Naive B cell (primary cell): ENCODE measurements around the gene ADCY10. TPM values are rescaled to one million over a fixed set of nuclear protein-coding genes. Genes with fewer than 3 reads are reported as not detected.

Experiments
- ATAC-seq, 2 donors: fragments of 150-1000 bp; cut with Tn5 transposase; 2 replicates each; pipeline ENCODE4 v1.10.0; 2021; ENCODE audit warnings: low read depth in 2 of 2, mild to moderate bottlenecking in 2 of 2, moderate library complexity in 2 of 2
- DNase-seq: peaks from one replicate; pipeline ENCODE4 v3.0.0; 2022
- H3K27ac Mint-ChIP-seq, 6 donors: one replicate each; pipeline ENCODE4 v1.8.0; 2020 to 2022; ENCODE audit warnings: mild to moderate bottlenecking in 6 of 6, mixed read lengths in 6 of 6, moderate library complexity in 5 of 6, inconsistent platforms in 2 of 6
- H3K27me3 Mint-ChIP-seq, 3 donors: one replicate each; pipeline ENCODE4 v1.8.0; 2021 to 2022; ENCODE audit warnings: mixed read lengths in 3 of 3, mild to moderate bottlenecking in 1 of 3
- H3K36me3 Mint-ChIP-seq, 2 donors: one replicate each; pipeline ENCODE4 v1.8.0; 2020 to 2022; ENCODE audit warnings: mixed read lengths in 2 of 2, inconsistent platforms in 1 of 2, mild to moderate bottlenecking in 1 of 2
- H3K4me1 Mint-ChIP-seq, 3 donors: one replicate each; pipeline ENCODE4 v1.8.0; 2020 to 2022; ENCODE audit warnings: mixed read lengths in 3 of 3, inconsistent platforms in 1 of 3, mild to moderate bottlenecking in 1 of 3, moderate library complexity in 1 of 3
- H3K4me3 Mint-ChIP-seq, 8 donors: one replicate each; pipeline ENCODE4 v1.8.0; 2020 to 2022; ENCODE audit warnings: mild to moderate bottlenecking in 8 of 8, mixed read lengths in 8 of 8, moderate library complexity in 8 of 8, inconsistent platforms in 2 of 8
- H3K9me3 Mint-ChIP-seq, 7 donors: one replicate each; pipeline ENCODE4 v1.8.0; 2020 to 2022; ENCODE audit warnings: mixed read lengths in 7 of 7, mild to moderate bottlenecking in 5 of 7, inconsistent platforms in 2 of 7, moderate library complexity in 1 of 7
- polyA plus RNA-seq, 6 donors: library from polyadenylated mRNA; unstranded; fragments of 300-500 nt; fragmentation: Illumina TruSeq; gene quantifications; one replicate each; pipeline ENCODE4 v1.2.3, GENCODE V29; 2021; ENCODE audit warnings: low read depth in 6 of 6

Gene ADCY10
- polyA plus RNA-seq, 6 donors from 2014 or later = not detected

- Mint-ChIP-seq H3K4me3 (no peak overlapping the region), H3K27ac (peak overlapping the region in 1 of 6 donors; percentile 41), H3K9me3 (peaks cover 0 to 13% (median 5%) of the 10 kb centered on the region in 7 donors), H3K4me1 (peaks cover 0 to 2% (median 0%) of the 10 kb centered on the region in 3 donors), H3K36me3 (peaks cover 28 to 33% of the 10 kb centered on the region in 2 donors), H3K27me3 (no peaks in the 10 kb centered on the region)
- no peak for DNase-seq
- ATAC-seq = no peak
Observed at GRCh38 chr1:167777269-167777650, 136.7 kb downstream of the ADCY10 start.

- H3K27me3 Mint-ChIP-seq = no peaks in the 10 kb centered on the region
- peak overlapping the region in 1 of 6 donors; percentile 10 for H3K27ac Mint-ChIP-seq
- no peak for ATAC-seq
- H3K4me3 Mint-ChIP-seq = no peak overlapping the region
- DNase-seq = no peak
- H3K9me3 Mint-ChIP-seq = peaks cover 0 to 13% (median 5%) of the 10 kb centered on the region in 7 donors
- peaks cover 28 to 33% of the 10 kb centered on the region in 2 donors for H3K36me3 Mint-ChIP-seq
- H3K4me1 Mint-ChIP-seq = peaks cover 0 to 2% (median 2%) of the 10 kb centered on the region in 3 donors
Observed at GRCh38 chr1:167776616-167777268, 137.2 kb downstream of the ADCY10 start.

GRCh38 chr1:167776151-167776550 lies 137.8 kb downstream of the ADCY10 start:
- Mint-ChIP-seq H3K4me1 (peaks cover 0 to 4% (median 2%) of the 10 kb centered on the region in 3 donors), H3K27me3 (no peaks in the 10 kb centered on the region), H3K36me3 (peaks cover 25 to 31% of the 10 kb centered on the region in 2 donors), H3K9me3 (peaks cover 0 to 13% (median 5%) of the 10 kb centered on the region in 7 donors), H3K27ac (no peak overlapping the region), H3K4me3 (no peak overlapping the region)
- DNase-seq (no peak), ATAC-seq (no peak)

GRCh38 chr1:167775178-167775577 lies 138.8 kb downstream of the ADCY10 start:
- ATAC-seq (no peak), DNase-seq (no peak)
- peaks cover 0 to 10% (median 4%) of the 10 kb centered on the region in 7 donors for H3K9me3 Mint-ChIP-seq
- no peak overlapping the region for H3K27ac Mint-ChIP-seq
- peaks cover 0 to 4% (median 2%) of the 10 kb centered on the region in 3 donors for H3K4me1 Mint-ChIP-seq
- peaks cover 17 to 22% of the 10 kb centered on the region in 2 donors for H3K36me3 Mint-ChIP-seq
- no peaks in the 10 kb centered on the region for H3K27me3 Mint-ChIP-seq
- no peak overlapping the region for H3K4me3 Mint-ChIP-seq

- Mint-ChIP-seq H3K4me1 (peaks cover 0 to 4% (median 2%) of the 10 kb centered on the region in 3 donors), H3K27me3 (no peaks in the 10 kb centered on the region), H3K36me3 (peaks cover 12 to 22% of the 10 kb centered on the region in 2 donors), H3K27ac (no peak overlapping the region), H3K9me3 (peaks cover 0 to 8% (median 0%) of the 10 kb centered on the region in 7 donors), H3K4me3 (no peak overlapping the region)
- ATAC-seq = no peak
- no peak for DNase-seq
Observed at GRCh38 chr1:167774710-167775109, 139.2 kb downstream of the ADCY10 start.

GRCh38 chr1:167773516-167773915 lies 140.4 kb downstream of the ADCY10 start:
- DNase-seq = no peak
- no peak for ATAC-seq
- Mint-ChIP-seq H3K4me3 (no peak overlapping the region), H3K4me1 (peaks cover 0 to 4% (median 2%) of the 10 kb centered on the region in 3 donors), H3K9me3 (peaks cover 0 to 1% (median 0%) of the 10 kb centered on the region in 7 donors), H3K36me3 (peaks cover 10 to 23% of the 10 kb centered on the region in 2 donors), H3K27me3 (no peaks in the 10 kb centered on the region), H3K27ac (no peak overlapping the region)

GRCh38 chr1:167772436-167772835 lies 141.5 kb downstream of the ADCY10 start:
- peaks cover 0 to 4% (median 2%) of the 10 kb centered on the region in 3 donors for H3K4me1 Mint-ChIP-seq
- H3K4me3 Mint-ChIP-seq = no peak overlapping the region
- peaks cover 10 to 32% of the 10 kb centered on the region in 2 donors for H3K36me3 Mint-ChIP-seq
- no peak overlapping the region for H3K27ac Mint-ChIP-seq
- no peak for DNase-seq
- ATAC-seq = no peak
- H3K27me3 Mint-ChIP-seq = no peaks in the 10 kb centered on the region
- peaks cover 0 to 1% (median 0%) of the 10 kb centered on the region in 7 donors for H3K9me3 Mint-ChIP-seq

- no peak overlapping the region for H3K27ac Mint-ChIP-seq
Observed at GRCh38 chr1:167770127-167770526, 143.8 kb downstream of the ADCY10 start.

GRCh38 chr1:167767761-167768160 lies 146.2 kb downstream of the ADCY10 start:
- ATAC-seq (no peak), DNase-seq (no peak)
- Mint-ChIP-seq H3K27ac (peak overlapping the region in 1 of 6 donors; percentile 76), H3K4me3 (no peak overlapping the region), H3K4me1 (peaks cover 0 to 4% (median 2%) of the 10 kb centered on the region in 3 donors), H3K9me3 (no peaks in the 10 kb centered on the region), H3K27me3 (no peaks in the 10 kb centered on the region), H3K36me3 (peaks cover 0 to 24% of the 10 kb centered on the region in 2 donors)

More at GRCh38 chr1:167770127-167770526, 143.8 kb downstream of the ADCY10 start:
- H3K27me3 Mint-ChIP-seq = no peaks in the 10 kb centered on the region
- peaks cover 0 to 4% (median 4%) of the 10 kb centered on the region in 3 donors for H3K4me1 Mint-ChIP-seq
- H3K9me3 Mint-ChIP-seq = no peaks in the 10 kb centered on the region
- no peak for DNase-seq
- peaks cover 7 to 24% of the 10 kb centered on the region in 2 donors for H3K36me3 Mint-ChIP-seq
- H3K4me3 Mint-ChIP-seq = no peak overlapping the region
- no peak for ATAC-seq

- Mint-ChIP-seq H3K27ac (no peak overlapping the region), H3K27me3 (no peaks in the 10 kb centered on the region), H3K4me1 (peaks cover 2 to 5% (median 4%) of the 10 kb centered on the region in 3 donors), H3K9me3 (no peaks in the 10 kb centered on the region), H3K4me3 (no peak overlapping the region), H3K36me3 (peaks cover 0 to 24% of the 10 kb centered on the region in 2 donors)
- ATAC-seq = no peak
- DNase-seq = no peak
Observed at GRCh38 chr1:167766538-167766937, 147.4 kb downstream of the ADCY10 start.

GRCh38 chr1:167765496-167765895 lies 148.4 kb downstream of the ADCY10 start:
- Mint-ChIP-seq H3K4me3 (no peak overlapping the region), H3K27me3 (no peaks in the 10 kb centered on the region), H3K9me3 (no peaks in the 10 kb centered on the region), H3K36me3 (peaks cover 0 to 24% of the 10 kb centered on the region in 2 donors), H3K4me1 (peaks cover 6 to 15% (median 12%) of the 10 kb centered on the region in 3 donors), H3K27ac (no peak overlapping the region)
- no peak for ATAC-seq
- DNase-seq = no peak

- ATAC-seq (no peak), DNase-seq (no peak)
- Mint-ChIP-seq H3K27me3 (no peaks in the 10 kb centered on the region), H3K36me3 (peaks cover 0 to 18% of the 10 kb centered on the region in 2 donors), H3K4me1 (peaks cover 6 to 18% (median 15%) of the 10 kb centered on the region in 3 donors), H3K9me3 (no peaks in the 10 kb centered on the region), H3K4me3 (no peak overlapping the region), H3K27ac (no peak overlapping the region)
Observed at GRCh38 chr1:167764458-167765330, 149.2 kb downstream of the ADCY10 start.

- ATAC-seq = no peak
- Mint-ChIP-seq H3K4me1 (peaks cover 6 to 18% (median 17%) of the 10 kb centered on the region in 3 donors), H3K27ac (no peak overlapping the region), H3K9me3 (no peaks in the 10 kb centered on the region), H3K27me3 (no peaks in the 10 kb centered on the region), H3K4me3 (no peak overlapping the region), H3K36me3 (peaks cover 0 to 12% of the 10 kb centered on the region in 2 donors)
- no peak for DNase-seq
Observed at GRCh38 chr1:167763525-167764220, 150.3 kb downstream of the ADCY10 start.
